ENCODE measurements around the gene PGS1. TPM values are rescaled to one million over a fixed set of nuclear protein-coding genes. Genes with fewer than 3 reads are reported as not detected.
A peak's percentile ranks its signal among the peaks of the same experiment; 100 is the strongest.

PGS1 gene
- polyA plus RNA-seq, 3 donors, result 26.0 to 87.1 (median 28.0) TPM

GRCh38 chr17:78344666-78345065 is 33.8 kb upstream of the PGS1 start:
- H3K4me3 Mint-ChIP-seq, result peak overlapping the region in 1 of 2 donors; percentile 59
- intact Hi-C loops (cut with micrococcal nuclease), result no loop called here
- peaks cover 0 to 2% (median 0%) of the 10 kb centered on the region in 7 donors for H3K9me3 Mint-ChIP-seq
- no peak for TF ChIP-seq CTCF (IDR thresholded peaks at IDR 0.05)
- Histone ChIP-seq H3K4me1 (ENCODE audit: control insufficient read depth in 1 of 2, insufficient read depth in 2 of 2, low read length in 2 of 2) (peaks cover 41 to 48% of the 10 kb centered on the region in 2 donors), H3K27me3 (ENCODE audit: control insufficient read depth in 2 of 2, insufficient read depth in 2 of 2, low read length in 2 of 2) (peaks cover 0 to 21% of the 10 kb centered on the region in 2 donors), H3K36me3 (replicated peaks in 1 of 2; ENCODE audit: control insufficient read depth in 1 of 2, insufficient read depth in 2 of 2, low read length in 2 of 2) (no peaks in the 10 kb centered on the region), H3K79me2 (ENCODE audit: insufficient read depth, low read length) (no peaks in the 10 kb centered on the region), H3K4me3 (replicated peaks in 1 of 3; ENCODE audit: low read depth in 2 of 3, low read length in 3 of 3) (no peak overlapping the region), H4K20me1 (ENCODE audit: insufficient read depth, low read length) (no peaks in the 10 kb centered on the region), H3K4me2 (replicated peaks; ENCODE audit: extremely low read depth, low read length, poor library complexity, severe bottlenecking) (no peak overlapping the region), H3K9me3 (replicated peaks in 1 of 2; ENCODE audit: control insufficient read depth in 1 of 2, insufficient read depth in 1 of 2, low read length in 2 of 2) (no peaks in the 10 kb centered on the region), H2AFZ (ENCODE audit: insufficient read depth, low read depth, low read length, poor library complexity, severe bottlenecking) (no peak overlapping the region), H3K9ac (ENCODE audit: insufficient read depth, low read length, poor library complexity, severe bottlenecking) (no peak overlapping the region), H3K27ac (ENCODE audit: low read depth in 1 of 2, low read length in 2 of 2) (no peak overlapping the region)
- H3K4me1 Mint-ChIP-seq, result peaks cover 40% of the 10 kb centered on the region
- 75% methylated on average over 8 of the region's 10 CpGs for WGBS (ENCODE audit: insufficient coverage)
- H3K27ac Mint-ChIP-seq, result no peak overlapping the region
- peaks cover 14 to 29% (median 19%) of the 10 kb centered on the region in 3 donors for H3K27me3 Mint-ChIP-seq (ENCODE audit: low read depth in 3 of 3)
- peaks cover 0 to 5% of the 10 kb centered on the region in 2 donors for H3K36me3 Mint-ChIP-seq
- DNase-seq, result no peak

- H4K20me1 ChIP-seq (ENCODE audit: insufficient read depth, low read length), result no peaks in the 10 kb centered on the region
- no peak overlapping the region for H3K27ac ChIP-seq (ENCODE audit: low read depth in 1 of 2, low read length in 2 of 2)
- H3K4me1 ChIP-seq (ENCODE audit: control insufficient read depth in 1 of 2, insufficient read depth in 2 of 2, low read length in 2 of 2), result peaks cover 41 to 48% of the 10 kb centered on the region in 2 donors
- H3K9me3 ChIP-seq (replicated peaks in 1 of 2; ENCODE audit: control insufficient read depth in 1 of 2, insufficient read depth in 1 of 2, low read length in 2 of 2), result no peaks in the 10 kb centered on the region
- no peak overlapping the region for H3K9ac ChIP-seq (ENCODE audit: insufficient read depth, low read length, poor library complexity, severe bottlenecking)
- no peak for DNase-seq
- peaks cover 0 to 3% (median 0%) of the 10 kb centered on the region in 7 donors for H3K9me3 Mint-ChIP-seq
- H3K79me2 ChIP-seq (ENCODE audit: insufficient read depth, low read length), result no peaks in the 10 kb centered on the region
- H3K4me3 Mint-ChIP-seq, result no peak overlapping the region
- H3K4me2 ChIP-seq (replicated peaks; ENCODE audit: extremely low read depth, low read length, poor library complexity, severe bottlenecking), result no peak overlapping the region
- H3K36me3 ChIP-seq (replicated peaks in 1 of 2; ENCODE audit: control insufficient read depth in 1 of 2, insufficient read depth in 2 of 2, low read length in 2 of 2), result no peaks in the 10 kb centered on the region
- H3K27me3 ChIP-seq (ENCODE audit: control insufficient read depth in 2 of 2, insufficient read depth in 2 of 2, low read length in 2 of 2), result peaks cover 0 to 21% of the 10 kb centered on the region in 2 donors
- peak overlapping the region in 2 of 7 donors; percentile 30 to 63 for H3K27ac Mint-ChIP-seq
- WGBS (ENCODE audit: insufficient coverage), result 93% methylated on average over 6 of the region's 8 CpGs
- H2AFZ ChIP-seq (ENCODE audit: insufficient read depth, low read depth, low read length, poor library complexity, severe bottlenecking), result no peak overlapping the region
- peaks cover 40% of the 10 kb centered on the region for H3K4me1 Mint-ChIP-seq
- no peak for TF ChIP-seq CTCF (IDR thresholded peaks at IDR 0.05)
- intact Hi-C loops (cut with micrococcal nuclease), result no loop called here
- peaks cover 14 to 27% (median 19%) of the 10 kb centered on the region in 3 donors for H3K27me3 Mint-ChIP-seq (ENCODE audit: low read depth in 3 of 3)
- H3K36me3 Mint-ChIP-seq, result peaks cover 0 to 5% of the 10 kb centered on the region in 2 donors
- H3K4me3 ChIP-seq (replicated peaks in 1 of 3; ENCODE audit: low read depth in 2 of 3, low read length in 3 of 3), result no peak overlapping the region
These were observed 33.3 kb upstream of the PGS1 start for GRCh38 chr17:78345172-78345571.

Measured in CD14-positive monocyte (primary cell).